Stimulated activated CD8-positive, alpha-beta memory T cell treated with anti-CD3 and anti-CD28 coated beads, Interleukin-4, amount 100 ng/mL, for 48 hours (primary cell): ENCODE measurements around the gene LILRA2.
"Not testable (repeated sequence)": the region's sequence is repeated elsewhere in the genome, so short reads cannot be mapped to it uniquely, and the experiment has no call there.

Experiments used
- DNase-seq: peaks from one replicate; pipeline ENCODE4 v3.0.0-alpha.2; 2020

The LILRA2 gene

DNA sequence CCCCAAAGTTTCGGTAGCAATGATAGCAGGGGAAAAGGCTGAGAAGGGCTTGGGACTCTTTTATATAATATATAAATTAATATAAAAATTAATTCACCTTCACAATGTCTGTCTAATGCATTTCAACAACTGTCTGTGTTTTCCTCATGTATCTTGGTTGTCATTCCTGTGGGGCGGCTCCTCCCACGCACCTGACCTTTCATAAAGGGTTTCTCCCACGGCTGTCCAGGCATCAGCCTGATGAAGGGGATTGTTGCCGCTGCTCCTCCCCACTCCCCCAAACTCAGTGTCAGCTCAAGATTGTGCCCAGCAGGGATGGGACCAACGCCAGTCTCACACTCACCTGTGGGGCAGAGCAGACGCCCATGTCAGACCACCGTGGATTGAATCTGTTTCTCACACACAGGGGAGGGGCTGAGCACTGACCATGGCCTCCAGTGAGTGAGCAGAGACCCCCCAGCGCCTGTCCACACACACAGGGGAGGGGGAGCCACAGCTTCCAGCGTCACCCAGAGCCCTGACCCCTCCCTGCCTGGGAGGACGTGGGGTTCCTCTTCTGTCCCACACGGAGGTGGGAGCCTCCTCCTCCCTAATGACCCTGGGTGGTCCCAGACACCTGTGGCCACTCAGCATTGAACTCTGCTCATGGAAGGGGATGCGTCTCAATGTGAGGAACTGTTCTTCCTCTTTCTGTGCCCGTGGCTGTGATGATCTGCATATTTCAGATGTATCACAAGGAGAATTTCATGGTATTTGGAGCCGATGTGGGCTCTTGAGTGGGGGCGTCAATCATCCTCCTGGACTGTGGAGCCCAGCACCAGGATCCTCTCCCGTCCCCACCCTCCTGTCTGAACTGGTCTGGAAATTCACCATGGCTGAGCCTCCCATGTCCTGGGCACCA is 1.6 kb upstream of the LILRA2 start:
- DNase-seq, result not testable (repeated sequence)

DNA sequence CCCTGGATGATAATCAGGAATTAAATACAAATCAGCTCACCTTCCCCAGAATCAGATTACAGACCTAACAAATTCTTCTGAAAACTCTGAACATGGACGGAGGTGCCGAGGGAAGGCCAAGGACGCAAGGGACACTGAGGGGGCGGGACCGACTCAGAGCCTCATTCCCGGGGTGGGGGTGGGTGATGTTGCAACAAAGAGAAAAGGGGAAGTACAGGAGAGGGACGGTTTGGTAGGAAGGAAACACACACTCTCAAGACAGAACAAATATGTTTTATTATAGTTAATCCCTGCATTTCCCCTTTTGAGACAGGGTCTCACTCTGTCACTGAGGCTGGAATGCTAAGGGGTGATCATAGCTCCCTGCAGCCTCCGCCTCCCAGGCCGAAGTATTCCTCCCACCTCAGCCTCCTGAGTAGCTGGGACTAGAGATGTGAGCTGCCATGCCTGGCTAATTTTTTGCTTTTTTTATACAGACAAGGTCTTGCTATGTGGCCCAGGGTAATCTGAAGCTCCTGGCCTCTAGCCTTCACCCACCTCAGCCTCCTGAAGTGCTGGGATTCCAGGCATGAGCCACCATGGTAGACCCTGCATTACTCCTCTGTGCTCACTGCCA is 786 bp upstream of the LILRA2 start:
- no peak for DNase-seq

DNA sequence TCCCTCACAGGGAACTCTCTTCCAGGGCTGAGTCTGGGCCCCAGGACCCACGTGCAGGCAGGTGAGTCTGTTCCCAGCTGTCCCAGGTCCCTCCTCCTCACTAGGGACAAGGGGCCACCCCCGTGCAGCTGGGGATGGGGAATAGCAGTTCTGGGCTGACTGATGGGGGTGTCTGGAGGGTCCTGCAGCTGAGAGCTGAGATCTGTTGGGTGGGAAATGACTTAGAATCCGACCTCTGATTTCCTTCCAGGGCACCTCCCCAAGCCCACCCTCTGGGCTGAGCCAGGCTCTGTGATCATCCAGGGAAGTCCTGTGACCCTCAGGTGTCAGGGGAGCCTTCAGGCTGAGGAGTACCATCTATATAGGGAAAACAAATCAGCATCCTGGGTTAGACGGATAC is 461 bp downstream of the LILRA2 start:
- DNase-seq, result no peak

DNA sequence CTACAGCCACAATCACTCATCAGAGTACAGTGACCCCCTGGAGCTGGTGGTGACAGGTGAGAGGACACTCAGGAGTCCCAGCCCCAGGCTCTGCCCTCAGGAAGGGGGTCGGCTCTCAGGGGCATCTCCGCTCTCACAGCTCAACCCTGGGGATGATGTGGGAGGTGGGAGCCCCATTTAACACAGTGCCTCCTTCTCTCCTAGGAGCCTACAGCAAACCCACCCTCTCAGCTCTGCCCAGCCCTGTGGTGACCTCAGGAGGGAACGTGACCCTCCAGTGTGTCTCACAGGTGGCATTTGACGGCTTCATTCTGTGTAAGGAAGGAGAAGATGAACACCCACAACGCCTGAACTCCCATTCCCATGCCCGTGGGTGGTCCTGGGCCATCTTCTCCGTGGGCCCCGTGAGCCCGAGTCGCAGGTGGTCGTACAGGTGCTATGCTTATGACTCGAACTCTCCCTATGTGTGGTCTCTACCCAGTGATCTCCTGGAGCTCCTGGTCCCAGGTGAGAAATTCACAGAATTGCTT is 1.0 kb downstream of the LILRA2 start:
- DNase-seq, result no peak

DNA sequence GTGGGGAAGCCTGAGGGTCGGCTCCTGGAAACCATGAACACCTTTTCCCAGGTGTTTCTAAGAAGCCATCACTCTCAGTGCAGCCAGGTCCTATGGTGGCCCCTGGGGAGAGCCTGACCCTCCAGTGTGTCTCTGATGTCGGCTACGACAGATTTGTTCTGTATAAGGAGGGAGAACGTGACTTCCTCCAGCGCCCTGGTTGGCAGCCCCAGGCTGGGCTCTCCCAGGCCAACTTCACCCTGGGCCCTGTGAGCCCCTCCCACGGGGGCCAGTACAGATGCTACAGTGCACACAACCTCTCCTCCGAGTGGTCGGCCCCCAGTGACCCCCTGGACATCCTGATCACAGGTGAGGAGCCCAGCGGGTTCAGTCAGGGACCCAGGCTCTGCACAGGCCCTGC is 1.6 kb downstream of the LILRA2 start:
- not testable (repeated sequence) for DNase-seq

DNA sequence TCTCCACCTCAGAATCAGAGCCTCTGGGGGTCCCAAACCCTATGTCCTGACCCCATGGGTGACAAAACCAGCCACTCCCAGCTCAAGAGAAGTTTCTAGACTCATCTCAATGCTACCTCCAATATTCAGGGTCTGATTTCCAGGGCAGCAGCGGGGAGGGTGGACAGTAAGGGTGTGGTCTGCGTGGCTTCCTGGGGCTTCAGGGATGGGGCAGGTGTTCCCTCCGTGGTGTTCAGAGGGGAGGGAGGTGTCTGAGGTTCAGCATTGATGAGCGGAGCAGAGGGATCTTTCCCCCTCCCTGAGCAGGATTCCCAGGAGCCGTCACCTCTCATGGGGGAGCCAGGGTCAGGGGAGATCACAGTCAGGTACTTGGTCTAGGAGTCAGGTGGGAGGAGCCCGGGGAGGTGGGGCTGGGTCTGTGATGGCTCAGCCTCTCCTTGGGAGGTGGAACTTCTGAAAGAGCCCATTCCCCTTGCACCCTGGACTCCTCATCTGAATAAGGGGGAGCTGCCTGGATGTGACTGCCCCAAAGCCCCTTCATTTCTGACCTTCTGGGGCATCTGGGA is 2.9 kb downstream of the LILRA2 start:
- no peak for DNase-seq

DNA sequence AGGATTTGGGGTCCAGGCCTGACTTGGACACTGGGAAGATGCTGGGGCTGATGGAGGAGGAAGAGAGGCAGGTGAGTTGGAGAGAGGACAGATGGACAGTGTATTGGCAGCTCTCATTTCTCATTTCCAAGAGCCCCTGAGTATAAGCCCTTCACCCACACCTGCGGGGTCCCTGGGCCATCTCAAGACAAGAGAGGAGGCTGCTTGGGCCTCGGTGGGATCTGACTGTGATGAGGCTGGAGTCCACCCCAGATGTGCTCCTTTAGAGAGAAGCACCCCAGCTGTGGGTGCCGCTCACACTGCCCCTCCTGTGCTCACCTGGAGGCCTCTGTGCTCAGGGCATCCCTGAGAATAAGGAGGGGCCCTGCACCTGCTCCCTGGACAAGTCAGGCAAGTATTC is 3.7 kb downstream of the LILRA2 start:
- DNase-seq, result no peak

DNA sequence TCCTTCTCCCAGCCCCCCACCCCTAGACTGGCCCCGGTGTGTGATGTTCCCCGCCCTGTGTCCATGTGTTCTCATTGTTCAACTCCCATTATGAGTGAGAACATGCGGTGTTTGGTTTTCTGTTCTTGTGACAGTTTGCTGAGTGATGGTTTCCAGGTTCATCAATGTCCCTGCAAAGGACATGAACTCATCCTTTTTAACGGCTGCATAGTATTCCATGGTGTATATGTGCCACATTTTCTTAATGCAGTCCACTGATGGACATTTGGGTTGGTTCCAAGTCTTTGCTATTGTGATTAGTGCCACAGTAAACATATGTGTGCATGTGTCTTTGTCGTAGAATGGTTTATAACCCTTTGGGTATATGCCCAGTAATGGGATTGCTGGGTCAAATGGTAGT is 4.7 kb downstream of the LILRA2 start:
- not testable (repeated sequence) for DNase-seq

DNA sequence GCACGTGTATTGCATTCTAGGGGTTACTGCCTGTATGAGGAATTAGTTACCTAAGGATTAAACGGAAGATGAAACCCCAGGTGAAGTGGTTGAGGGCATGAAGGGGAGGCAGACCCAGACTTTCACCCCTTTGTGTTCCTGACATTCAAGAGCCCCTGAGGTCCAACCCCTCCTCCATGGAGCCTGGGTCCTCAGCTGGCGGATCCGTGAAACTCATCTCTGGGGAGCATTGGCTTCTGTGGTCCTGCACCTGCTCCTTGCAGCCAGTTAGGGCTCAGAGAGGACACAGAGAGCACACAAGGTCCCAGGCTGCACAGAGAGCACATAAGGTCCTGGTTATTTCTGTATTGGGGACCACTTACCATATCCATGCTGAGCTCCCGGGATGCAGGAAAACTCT is 12.8 kb downstream of the LILRA2 start:
- no peak for DNase-seq

DNA sequence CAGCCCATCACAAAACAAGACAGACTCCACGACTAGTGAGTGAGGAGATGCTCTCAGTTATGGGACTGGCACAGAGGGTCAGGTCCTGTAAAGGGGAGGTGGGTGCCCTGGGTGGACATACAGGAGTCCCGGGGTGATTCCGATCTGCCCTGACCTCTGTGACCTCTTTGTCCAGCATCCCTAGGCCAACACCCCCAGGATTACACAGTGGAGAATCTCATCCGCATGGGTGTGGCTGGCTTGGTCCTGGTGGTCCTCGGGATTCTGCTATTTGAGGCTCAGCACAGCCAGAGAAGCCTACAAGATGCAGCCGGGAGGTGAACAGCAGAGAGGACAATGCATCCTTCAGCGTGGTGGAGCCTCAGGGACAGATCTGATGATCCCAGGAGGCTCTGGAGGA is 13.4 kb downstream of the LILRA2 start:
- no peak for DNase-seq

DNA sequence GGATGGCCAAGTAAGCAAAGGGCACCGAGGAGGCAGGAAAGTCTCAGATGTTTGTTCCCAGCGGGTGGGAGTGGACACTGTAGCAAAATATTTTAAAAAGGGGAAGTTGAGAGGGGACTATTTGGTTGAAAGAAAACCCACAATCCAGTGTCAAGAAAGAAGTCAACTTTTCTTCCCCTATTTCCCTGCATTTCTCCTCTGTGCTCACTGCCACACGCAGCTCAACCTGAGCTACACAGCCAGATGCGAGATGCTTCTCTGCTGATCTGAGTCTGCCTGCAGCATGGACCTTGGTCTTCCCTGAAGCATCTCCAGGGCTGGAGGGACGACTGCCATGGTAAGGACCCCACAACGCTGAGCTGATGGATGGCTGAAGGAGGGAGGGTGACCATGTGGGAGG is 19.9 kb downstream of the LILRA2 start, which contains the start of gene LILRA1:
TSS of gene LILRA1 (plus strand) at position 188 of the 400 bp plus-strand sequence. CDS start 613 bp downstream, outside the sequence.
- DNase-seq, result not testable (repeated sequence)

DNA sequence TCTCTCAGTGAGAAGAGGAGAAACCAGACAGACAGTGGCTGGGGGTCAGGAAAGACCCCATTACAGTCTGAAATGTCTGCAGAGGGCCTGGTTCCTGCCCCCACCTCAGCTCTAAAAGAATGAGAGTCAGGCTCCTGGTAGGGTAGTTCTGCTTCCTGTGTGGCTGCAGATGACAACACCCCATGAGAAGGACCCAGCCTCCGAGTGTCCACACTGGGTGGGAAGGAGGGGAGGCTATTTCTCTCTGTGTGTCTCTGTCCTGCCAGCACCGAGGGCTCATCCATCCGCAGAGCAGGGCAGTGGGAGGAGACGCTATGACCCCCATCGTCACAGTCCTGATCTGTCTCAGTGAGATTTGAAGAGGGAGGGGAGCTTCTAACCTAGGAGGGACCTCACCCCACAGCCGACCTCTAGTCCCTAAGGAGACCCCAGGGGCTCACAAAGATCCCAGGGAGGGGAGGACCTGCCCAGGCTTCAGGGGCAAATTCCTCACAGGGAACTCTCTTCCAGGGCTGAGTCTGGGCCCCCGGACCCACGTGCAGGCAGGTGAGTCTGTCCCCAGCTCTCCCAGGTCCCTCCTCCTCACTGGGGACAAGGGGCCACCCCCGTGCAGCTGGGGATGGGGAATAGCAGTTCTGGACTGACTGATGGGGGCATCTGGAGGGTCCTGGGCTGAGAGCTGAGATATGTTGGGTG is 20.5 kb downstream of the LILRA2 start:
- DNase-seq, result not testable (repeated sequence)

DNA sequence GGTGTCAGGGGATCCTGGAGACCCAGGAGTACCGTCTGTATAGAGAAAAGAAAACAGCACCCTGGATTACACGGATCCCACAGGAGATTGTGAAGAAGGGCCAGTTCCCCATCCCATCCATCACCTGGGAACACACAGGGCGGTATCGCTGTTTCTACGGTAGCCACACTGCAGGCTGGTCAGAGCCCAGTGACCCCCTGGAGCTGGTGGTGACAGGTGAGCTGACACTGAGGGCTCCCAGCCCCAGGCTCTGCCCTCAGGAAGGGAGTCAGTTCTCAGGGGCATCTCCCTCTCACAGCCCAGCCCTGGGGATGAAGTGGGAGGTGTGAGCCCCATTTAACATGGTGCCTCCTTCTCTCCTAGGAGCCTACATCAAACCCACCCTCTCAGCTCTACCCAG is 21.1 kb downstream of the LILRA2 start:
- no peak for DNase-seq

DNA sequence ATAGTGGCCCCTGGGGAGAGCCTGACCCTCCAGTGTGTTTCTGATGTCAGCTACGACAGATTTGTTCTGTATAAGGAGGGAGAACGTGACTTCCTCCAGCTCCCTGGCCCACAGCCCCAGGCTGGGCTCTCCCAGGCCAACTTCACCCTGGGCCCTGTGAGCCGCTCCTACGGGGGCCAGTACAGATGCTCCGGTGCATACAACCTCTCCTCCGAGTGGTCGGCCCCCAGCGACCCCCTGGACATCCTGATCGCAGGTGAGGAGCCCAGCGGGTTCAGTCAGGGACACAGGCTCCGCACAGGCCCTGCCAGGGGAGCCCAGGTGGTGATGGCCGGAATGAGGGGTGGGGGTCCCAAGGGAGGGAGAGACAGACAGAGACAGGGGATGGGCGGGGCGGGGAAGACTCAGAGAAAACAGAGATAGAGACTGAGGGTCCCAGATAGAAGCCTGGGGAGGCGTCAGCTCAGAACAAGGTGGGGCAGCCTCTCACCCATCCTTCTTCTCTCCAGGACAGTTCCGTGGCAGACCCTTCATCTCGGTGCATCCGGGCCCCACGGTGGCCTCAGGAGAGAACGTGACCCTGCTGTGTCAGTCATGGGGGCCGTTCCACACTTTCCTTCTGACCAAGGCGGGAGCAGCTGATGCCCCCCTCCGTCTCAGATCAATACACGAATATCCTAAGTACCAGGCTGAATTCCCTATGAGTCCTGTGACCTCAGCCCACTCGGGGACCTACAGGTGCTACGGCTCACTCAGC is 22.3 kb downstream of the LILRA2 start:
- DNase-seq, result not testable (repeated sequence)

DNA sequence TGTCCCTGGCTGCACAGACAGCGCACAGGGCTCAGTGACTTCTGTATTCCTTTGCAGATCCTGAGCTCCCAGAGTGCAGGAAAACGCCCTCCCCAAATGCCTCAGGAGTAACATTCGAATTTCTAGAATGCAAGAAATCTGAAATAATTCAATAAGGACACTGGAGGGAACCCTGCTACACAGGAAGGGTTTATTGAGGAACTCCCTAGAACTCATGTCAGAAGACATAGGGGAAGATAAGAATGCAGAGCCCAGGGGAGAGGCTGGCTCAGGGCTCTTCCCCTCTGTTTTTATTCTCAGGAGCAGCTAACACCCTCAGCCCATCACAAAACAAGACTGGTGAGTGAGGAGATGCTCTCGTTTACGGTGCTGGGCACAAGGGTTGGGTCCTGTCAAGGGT is 26.6 kb downstream of the LILRA2 start:
- no peak for DNase-seq

DNA sequence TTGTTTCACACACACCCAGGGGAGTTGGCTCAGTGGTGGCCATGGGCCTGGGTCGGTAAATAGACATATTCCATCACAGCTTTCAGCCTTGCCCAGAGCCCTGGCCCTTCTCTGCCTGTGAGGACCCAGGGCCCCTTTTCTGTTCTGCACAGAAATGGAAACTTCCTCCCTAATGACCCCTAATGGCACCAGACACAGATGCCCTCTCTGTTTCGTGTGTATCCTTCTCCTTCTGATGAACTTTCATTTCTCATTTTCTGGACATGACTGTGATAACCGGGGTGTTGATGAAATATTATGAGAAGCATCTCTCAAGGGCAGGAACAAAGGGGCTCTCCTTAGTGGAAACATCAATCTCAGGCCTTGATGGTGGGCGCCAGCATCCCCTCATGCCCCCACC is 32.6 kb downstream of the LILRA2 start:
- no peak for DNase-seq

DNA sequence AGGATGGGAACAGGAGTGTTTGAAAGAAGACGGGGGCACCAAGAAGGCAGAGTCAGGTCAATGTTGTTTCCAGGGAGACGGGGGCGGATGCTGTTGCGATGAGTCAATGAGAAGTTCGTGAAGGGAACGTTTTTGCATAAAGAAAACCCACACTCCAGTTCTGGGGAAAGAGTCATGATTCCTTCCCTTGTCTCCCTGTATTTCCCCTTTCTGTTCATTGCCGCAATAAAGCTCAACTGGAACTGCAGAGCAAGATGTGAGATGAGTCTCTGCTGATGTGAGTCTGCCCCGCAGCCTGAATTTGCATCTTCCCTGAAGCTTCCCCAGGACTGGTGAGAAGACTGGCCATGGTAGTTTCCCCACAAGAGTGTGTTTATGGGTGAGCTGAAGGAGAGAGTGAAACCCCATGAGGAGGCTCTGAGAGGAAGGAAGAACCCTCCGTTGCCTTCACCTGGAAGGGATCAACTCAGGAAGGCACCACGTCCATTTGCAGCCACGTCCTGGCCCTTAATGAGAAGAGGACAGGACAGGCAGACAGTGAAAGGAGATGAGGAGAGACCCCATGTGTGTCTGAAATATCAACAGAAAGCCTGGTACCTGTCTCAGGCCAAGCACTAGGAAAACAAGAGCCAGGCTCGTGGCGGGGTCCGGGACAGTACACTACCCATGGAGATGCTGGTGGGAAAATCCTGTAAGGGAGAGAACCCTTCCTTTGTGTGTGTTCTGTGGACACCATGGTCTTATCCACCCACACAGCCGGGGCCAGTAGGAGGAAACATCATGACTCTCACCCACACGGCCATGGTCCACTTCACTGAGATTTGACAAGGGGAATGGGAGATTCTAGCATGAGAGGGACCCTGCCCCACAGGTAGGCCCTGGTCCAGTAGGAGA is 33.5 kb downstream of the LILRA2 start:
- DNase-seq, result no peak

DNA sequence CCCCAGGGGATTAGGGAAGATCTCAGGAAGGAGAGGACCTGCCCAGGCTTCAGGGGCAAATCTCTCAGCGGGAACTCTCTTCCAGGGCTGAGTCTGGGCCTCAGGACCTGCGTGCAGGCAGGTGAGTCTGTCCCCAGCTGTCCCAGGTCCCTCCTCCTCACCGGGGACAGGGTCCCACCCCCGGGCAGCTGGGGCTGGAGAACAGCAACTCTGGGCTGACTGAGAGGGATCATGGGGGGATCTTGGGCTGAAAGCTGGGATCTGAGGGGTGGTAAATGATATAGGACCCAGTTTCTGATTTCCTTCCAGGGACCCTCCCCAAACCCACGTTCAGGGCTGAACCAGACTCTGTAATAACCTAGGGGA is 34.2 kb downstream of the LILRA2 start:
- DNase-seq, result no peak

DNA sequence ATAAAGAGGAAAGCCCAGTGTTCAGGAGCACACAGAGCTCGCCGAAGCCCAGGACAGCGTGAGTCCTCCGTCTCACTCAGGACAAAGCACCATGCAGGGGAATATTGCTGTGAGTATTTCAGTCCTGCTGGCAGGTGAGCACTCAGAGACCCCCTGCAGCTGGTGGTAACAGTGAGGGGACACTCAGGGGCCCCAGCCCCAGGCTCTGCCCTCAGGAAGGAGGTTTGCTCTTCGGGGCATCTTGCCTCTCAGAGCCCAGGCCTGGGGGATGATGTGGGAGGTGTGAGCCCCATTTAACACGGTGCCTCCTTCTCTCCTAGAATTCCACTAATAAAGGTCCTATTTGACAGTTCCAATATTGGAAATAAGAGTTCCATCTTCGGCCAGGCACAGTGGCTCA is 34.6 kb downstream of the LILRA2 start:
- DNase-seq, result no peak

DNA sequence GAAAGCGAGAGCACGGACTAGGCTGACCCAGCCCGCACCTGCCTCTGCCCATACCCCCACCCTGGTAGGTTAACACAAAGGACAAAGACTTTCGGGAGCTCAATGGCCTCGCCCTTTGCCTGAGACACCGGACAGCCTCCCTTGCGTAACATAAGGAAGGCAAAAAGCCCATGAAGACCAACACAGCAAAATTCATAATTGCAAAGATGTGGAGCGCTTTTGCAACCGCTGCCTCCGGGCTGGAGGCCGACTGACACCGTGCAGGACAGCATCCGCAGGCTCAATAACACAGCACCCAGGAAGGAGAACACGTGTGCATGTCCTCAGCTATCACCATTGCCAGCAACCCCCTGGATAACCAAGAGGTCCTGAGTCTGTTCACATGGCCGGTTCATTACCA is 35.2 kb downstream of the LILRA2 start:
- DNase-seq, result no peak

DNA sequence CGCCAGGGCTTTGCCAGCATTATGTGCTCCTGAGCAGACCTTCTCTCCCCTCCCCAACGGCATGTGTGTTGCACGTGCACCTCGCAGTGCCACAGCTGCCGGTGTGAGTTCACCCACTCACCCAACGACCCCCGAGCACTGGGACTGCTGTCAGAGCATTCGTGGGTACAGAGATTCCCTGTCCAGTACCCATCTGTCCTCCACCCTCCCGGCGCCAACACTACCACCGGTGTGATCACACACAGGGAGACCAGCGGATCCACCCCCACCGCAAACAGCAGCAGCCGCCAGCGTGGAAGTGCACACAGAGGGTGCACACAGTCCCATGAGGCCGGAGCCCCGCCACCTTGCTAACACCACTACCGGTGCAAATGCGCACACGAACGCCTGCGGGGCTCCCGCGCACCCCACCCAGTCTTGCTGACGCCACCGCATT is 35.8 kb downstream of the LILRA2 start:
- DNase-seq, result no peak
